Measurements from ENCODE around the gene GRAMD1A. TPM values are rescaled to one million over a fixed set of nuclear protein-coding genes. Genes with fewer than 3 reads are reported as not detected.

GRAMD1A gene
- total and polyA plus RNA-seq, 11 donors: 21.8 to 64.5 (median 31.3) TPM

DNA sequence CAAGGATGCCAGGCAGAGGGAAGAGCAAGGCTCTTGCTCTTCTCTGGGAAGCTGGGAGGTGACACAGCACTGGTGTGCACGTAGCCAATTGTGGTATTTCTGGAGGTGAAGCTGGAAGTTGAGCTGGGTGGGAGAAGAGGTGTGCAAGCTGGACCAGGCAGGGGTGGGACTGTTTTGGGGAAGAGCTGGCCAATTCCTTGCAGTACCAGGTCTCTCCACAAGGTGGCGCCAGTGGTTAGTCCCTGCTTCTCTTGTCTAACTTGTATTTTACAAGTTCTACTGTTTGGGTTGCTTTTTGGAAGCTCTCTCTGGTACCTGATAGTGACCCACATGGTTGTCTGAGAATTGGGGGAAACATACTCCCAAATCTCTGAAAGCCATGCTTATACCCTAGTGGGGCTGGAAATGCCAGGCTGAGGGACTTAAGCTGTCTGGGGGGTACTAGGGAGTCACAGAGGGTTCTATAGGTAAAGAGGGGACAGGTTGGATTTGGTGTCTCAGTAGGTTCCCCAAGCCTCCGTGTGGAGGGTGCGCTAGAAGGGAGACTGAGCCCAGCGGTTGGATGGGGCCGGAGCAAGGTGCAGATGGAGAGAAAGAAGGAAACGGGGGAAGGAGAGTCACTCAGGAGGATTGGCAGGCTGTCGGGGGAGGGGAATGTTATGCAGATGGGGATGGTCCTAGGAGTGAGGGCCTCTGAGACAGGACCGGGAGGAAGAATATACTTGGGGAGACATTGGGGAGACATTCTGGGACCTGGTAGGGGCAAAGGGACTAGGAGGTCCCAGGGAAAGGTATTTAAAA, 44.4 kb downstream of the GRAMD1A start:
- intact Hi-C loops (cut with DNase I): loop anchor here in 6 of 10 donors (2.0 to 10.0 kb wide), 5 partner anchors 46 to 220 kb away; partner anchors contain the start of genes FXYD1 (in 2 of the 6), LGI4 (in 2 of the 6) and USF2 (in 1 of the 6)
- 58 to 60% (median 59%) methylated on average over 9 of the region's 9 CpGs for WGBS, 4 donors
- TF ChIP-seq, protein P1, sequence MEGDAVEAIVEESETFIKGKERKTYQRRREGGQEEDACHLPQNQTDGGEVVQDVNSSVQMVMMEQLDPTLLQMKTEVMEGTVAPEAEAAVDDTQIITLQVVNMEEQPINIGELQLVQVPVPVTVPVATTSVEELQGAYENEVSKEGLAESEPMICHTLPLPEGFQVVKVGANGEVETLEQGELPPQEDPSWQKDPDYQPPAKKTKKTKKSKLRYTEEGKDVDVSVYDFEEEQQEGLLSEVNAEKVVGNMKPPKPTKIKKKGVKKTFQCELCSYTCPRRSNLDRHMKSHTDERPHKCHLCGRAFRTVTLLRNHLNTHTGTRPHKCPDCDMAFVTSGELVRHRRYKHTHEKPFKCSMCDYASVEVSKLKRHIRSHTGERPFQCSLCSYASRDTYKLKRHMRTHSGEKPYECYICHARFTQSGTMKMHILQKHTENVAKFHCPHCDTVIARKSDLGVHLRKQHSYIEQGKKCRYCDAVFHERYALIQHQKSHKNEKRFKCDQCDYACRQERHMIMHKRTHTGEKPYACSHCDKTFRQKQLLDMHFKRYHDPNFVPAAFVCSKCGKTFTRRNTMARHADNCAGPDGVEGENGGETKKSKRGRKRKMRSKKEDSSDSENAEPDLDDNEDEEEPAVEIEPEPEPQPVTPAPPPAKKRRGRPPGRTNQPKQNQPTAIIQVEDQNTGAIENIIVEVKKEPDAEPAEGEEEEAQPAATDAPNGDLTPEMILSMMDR (IDR thresholded peaks at IDR 0.05): peak; percentile 90 to 99 (median 96)
- TF ChIP-seq POLR2A (IDR thresholded peaks at IDR 0.05): no peak
- Histone ChIP-seq H3K27me3 (no peaks in the 10 kb centered on the region), H3K36me3 (no peaks in the 10 kb centered on the region), H3K4me1 (peaks cover 0 to 47% (median 29%) of the 10 kb centered on the region in 12 donors), H3K4me3 (no peak overlapping the region), H3K27ac (no peak overlapping the region), H3K9me3 (no peaks in the 10 kb centered on the region)
- DNase-seq: peak in 3 of 5 donors; percentile 49 to 55 (median 54)
- ATAC-seq: no peak

DNA sequence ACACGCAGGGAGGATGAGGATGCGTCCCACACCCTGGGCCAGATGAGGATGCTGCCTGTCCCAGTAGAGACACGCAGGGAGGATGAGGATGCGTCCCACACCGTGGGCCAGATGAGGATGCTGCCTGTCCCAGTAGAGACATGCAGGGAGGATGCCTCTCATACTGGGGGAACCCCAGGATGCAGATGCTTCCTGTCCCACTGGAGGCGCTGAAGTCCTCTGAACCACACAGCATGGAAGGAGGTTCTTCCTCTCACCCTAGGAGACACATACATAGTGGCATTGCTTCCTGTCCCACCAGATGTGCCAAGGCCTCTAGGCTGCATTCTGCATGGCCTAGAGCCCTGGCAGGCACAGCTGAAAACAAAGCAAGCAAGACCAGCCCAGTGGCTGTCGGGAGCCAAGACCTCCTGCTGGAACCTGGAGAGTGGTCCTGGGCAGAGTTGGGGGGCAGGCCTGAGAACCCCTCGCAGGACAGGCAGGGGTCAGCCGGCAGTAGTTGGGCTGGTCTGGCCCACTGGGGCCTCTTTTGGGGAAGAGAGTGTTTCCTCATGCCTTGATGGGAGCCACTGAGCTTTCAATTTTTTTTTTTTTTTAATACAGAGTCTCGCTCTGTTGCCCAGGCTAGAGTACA, 45.7 kb downstream of the GRAMD1A start:
- ATAC-seq: no peak
- H3K4me1 ChIP-seq: peaks cover 0 to 35% (median 19%) of the 10 kb centered on the region in 12 donors
- no peak overlapping the region for H3K27ac ChIP-seq
- DNase-seq: peak in 2 of 5 donors; percentile 32 to 61
- no peaks in the 10 kb centered on the region for H3K9me3 ChIP-seq
- TF ChIP-seq, protein P1 (IDR thresholded peaks at IDR 0.05): peak in 7 of 12 donors; percentile 14 to 32 (median 23)
- TF ChIP-seq POLR2A (IDR thresholded peaks at IDR 0.05): no peak
- WGBS, 4 donors: 40 to 56% (median 49%) methylated on average over 9 to 10 of the region's 10 CpGs
- intact Hi-C loops (cut with DNase I): loop anchor here in 6 of 10 donors (2.0 to 10.0 kb wide), 5 partner anchors 45 to 219 kb away; partner anchors contain the start of genes FXYD1 (in 2 of the 6), LGI4 (in 2 of the 6) and USF2 (in 1 of the 6)
- no peaks in the 10 kb centered on the region for H3K36me3 ChIP-seq
- H3K27me3 ChIP-seq: no peaks in the 10 kb centered on the region
- no peak overlapping the region for H3K4me3 ChIP-seq

DNA sequence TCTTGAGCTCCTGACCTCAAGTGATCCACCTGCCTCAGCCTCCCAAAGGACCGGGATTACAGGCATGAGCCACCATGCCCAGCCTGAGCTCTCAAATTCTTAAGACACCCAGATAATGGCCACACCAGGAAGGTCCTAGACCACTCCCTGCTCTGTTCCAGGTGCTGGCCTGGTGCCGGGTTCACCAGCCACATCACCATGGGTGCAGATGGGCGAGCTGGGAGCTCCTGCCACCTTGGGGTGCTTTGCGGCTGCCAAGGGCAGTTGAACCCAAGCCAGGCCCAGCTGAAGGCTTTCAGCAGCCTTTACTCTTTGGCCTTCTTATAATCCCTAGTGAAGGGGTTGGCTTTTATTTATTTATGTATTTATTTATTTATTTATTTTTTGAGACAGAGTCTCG, 46.3 kb downstream of the GRAMD1A start:
- intact Hi-C loops (cut with DNase I): loop anchor here in 4 of 10 donors (5.0 to 10.0 kb wide), 4 partner anchors 46 to 218 kb away; partner anchors contain the start of genes FXYD1 (in 2 of the 4), LGI4 (in 2 of the 4) and USF2 (in 1 of the 4)
- WGBS, 4 donors: 93 to 97% (median 95%) methylated on average over 5 of the region's 5 CpGs
- ATAC-seq (no peak), DNase-seq (peak in 2 of 5 donors; percentile 2 to 28)
- no peak overlapping the region for H3K27ac ChIP-seq
- peaks cover 0 to 29% (median 12%) of the 10 kb centered on the region in 12 donors for H3K4me1 ChIP-seq
- TF ChIP-seq, protein P1 (IDR thresholded peaks at IDR 0.05): no peak
- no peak for TF ChIP-seq POLR2A (IDR thresholded peaks at IDR 0.05)
- H3K4me3 ChIP-seq: no peak overlapping the region
- H3K36me3 ChIP-seq: no peaks in the 10 kb centered on the region
- H3K27me3 ChIP-seq: no peaks in the 10 kb centered on the region
- no peaks in the 10 kb centered on the region for H3K9me3 ChIP-seq
